Hematopoietic multipotent progenitor cell treated with erythropoietin and hydrocortisone succinate and interleukin-3 and kit ligand, for 15 days (in vitro differentiated cells): ENCODE data around the gene CELSR1.
"Not testable (repeated sequence)": the region's sequence is repeated elsewhere in the genome, so short reads cannot be mapped to it uniquely, and the experiment has no call there.

Source experiments
- DNase-seq: peaks from one replicate; pipeline ENCODE4 v3.0.0-alpha.2; 2015; ENCODE audit warnings: low spot score

The CELSR1 gene

GRCh38 chr22:46511151-46512038 lies 26.0 kb downstream of the CELSR1 start:
- no peak for DNase-seq

- no peak for DNase-seq
Measured at GRCh38 chr22:46509416-46510089, 27.9 kb downstream of the CELSR1 start.

GRCh38 chr22:46508491-46508999 lies 28.9 kb downstream of the CELSR1 start:
- DNase-seq = no peak

- DNase-seq = no peak
Measured at GRCh38 chr22:46507451-46508425, 29.7 kb downstream of the CELSR1 start.

- DNase-seq = no peak
Measured at GRCh38 chr22:46504584-46504983, 32.8 kb downstream of the CELSR1 start.

DNA sequence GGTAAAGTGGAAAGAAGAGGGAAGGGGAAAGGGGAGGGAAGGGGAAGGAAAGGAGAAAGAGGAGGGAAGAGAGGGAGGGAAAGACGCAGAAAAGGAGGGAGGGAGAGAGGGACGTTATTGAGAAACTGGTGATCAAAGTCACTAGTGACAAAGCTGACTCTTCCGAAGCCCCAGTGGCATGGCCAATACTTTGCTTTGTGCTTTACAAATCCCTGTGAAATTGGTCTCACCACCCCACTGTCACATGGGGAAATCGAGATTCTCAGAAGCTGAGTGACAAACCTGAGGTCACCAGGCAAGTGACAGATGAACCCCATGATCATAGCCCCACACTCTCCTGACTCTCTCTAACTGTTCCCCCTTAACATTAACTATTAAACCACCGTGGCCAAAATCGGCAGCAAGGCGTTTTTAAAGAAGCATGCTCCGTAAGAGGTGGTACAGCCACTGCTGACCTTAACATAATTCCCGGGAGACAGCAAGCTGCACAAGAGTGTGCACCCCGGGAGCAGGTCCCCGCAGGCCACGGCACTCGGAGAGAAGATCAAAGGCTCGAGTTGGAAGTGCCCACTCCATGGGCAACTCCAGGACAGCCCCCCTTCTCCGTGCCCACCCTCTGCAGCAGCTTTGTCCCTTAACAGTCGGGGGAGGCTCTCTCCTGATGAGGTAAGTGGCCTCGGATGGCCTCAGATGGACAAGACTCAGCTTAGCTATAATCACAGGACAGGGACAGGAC lies 34.8 kb downstream of the CELSR1 start:
- DNase-seq = no peak

GRCh38 chr22:46501701-46502100 lies 35.7 kb downstream of the CELSR1 start:
- no peak for DNase-seq

DNA sequence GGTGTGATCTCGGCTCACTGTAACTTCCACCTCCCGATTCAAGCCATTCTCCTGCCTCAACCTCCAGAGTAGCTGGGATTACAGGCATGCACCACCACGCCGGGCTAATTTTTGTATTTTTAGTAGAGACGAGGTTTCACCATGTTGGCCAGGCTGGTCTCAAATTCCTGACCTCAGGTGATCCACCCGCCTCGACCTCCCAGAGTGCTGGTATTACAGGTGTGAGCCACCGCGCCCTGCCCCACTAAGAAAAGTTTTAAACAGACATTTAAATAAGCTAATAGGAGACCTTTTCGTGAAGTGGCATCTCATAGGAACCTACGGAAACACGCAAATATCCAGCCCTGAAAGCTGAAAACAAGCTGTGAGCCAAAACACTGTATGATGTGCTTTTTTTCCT lies 36.2 kb downstream of the CELSR1 start:
- DNase-seq = not testable (repeated sequence)

DNA sequence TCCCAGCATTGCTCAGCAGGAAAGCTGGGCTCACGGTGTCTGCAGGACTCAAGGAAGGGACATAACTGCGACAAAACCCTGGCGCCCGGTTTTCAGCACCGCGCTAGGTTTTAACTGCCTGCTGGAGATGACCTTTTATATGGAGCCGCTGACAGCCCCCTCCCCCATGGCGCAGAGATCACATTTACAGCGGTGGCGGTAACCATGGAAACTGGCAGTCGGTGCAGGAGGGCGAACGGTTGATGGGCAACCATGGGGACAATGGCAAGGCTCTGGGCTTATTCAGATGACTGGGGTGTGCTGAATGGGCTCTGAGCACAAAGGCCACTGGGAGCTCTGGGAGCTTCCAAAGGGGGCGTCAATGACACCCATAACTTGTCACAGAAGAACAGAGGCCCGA lies 37.2 kb downstream of the CELSR1 start:
- DNase-seq = no peak

GRCh38 chr22:46499805-46500189 lies 37.6 kb downstream of the CELSR1 start:
- DNase-seq = no peak

GRCh38 chr22:46491946-46492345 lies 45.5 kb downstream of the CELSR1 start:
- no peak for DNase-seq

- DNase-seq = no peak
Measured at GRCh38 chr22:46490538-46490937, 46.9 kb downstream of the CELSR1 start.

DNA sequence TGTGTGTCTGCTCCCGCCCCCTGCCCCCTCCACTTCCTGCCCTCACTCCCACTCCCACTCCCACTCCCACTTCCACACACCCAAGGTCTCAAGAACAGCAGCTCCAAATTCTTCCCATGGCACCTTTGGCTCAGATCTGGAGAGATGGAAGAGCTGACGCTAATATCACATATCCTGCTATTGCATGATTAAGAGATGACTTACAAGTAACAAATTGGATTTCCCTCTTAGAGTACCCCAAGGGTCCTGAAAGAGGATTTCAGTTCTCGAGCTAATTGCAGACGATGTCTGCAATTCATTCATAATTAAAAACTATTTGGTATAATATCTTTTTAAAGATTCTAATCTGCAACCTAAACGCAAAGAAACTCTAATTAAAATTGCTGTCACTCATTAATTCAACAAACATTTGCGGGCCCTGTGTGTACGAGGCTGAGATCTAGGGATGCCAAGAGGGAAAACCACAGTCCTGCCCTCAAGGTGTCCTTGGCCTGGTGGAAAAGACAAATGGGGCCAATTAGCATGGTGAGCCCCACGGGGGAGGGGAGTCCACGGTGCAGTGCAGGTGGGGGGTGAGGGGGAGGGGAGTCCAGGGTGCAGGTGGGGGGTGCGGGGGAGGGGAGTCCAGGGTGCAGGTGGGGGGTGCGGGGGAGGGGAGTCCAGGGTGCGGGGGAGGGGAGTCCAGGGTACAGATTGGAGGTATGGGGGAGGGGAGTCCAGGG lies 50.3 kb downstream of the CELSR1 start:
- no peak for DNase-seq

DNA sequence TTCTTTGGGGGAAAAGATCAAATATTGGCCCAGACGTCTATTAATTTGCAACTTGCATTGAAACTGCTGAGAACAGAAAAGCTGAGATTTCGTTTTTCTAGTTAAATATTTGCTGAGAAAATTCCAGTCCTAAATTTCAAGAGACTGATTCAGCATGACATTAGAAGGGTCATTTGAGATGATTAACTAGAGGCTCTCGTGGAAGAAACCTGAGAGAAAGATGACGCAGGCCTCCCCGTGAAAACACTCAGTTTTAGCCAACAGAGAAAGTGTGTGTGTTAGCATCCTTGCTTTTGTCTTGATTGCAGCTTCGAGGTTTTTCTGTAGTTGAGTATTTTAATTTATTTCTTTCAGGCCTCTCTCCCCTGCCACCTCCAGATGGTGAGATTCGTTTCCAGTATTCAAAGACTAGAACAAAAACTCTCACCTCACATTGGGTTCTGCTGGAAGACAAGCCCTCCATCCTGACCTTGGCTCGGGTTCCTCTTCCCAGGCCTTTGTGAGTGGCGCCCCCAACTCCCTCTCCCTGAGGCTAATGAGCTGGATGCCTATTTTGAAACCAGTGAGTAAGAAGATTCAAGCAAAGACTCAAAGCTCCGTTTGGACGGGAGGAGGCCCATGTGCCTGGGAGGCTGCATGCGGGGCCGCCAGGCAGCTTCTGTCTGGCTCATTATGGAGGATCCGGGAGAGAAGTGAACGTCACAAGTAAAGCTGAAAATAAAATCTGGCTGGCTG lies 52.4 kb downstream of the CELSR1 start:
- DNase-seq = no peak

GRCh38 chr22:46484156-46484860 lies 53.1 kb downstream of the CELSR1 start:
- no peak for DNase-seq

DNA sequence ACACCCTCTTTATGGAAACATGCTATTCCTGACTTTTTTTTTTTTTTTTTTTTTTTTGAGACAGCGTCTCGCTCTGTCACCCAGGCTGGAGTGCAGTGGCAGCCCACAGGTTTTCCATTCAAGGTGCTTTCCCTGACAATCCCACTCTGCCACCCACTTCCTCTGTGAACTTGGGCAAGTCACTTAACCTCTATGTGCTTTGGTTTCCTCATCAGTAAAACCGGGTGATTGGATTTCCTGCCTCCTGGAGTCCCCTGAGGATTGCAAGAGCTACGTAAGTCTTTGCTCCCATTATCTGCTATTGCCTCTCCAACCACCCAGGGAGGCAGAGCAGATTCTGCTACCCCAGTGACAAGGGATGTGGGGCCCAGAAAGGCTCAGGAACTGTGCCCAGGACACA lies 54.1 kb downstream of the CELSR1 start:
- no peak for DNase-seq

DNA sequence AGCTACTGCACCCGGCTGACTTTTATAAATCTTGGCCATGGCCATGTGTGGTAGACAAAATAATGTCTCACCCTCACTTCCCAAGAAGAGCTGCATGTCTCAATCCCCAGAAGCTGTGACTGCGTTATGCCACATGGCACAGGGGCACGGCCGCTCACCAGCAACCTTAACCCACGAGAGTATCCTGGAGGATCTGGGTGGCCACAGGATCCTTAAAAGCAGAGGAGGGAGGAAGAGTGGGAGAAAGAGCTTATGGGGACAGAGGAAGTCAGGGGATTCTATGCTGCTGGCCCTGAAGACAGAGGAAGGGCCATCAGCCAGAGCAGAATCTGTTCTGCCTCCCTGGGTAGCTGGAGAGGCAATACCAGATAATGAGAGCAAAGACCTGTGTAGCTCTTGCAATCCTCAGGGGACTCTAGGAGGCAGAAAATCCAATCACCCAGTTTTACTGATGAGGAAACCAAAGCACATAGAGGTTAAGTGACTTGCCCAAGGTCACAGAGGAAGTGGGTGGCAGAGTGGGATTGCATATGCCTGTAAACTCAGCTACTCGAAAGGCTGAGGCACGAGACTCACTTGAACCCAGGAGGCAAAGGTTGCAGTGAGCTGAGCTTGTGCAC lies 55.3 kb downstream of the CELSR1 start:
- DNase-seq = no peak

- DNase-seq = no peak
Measured at GRCh38 chr22:46481386-46481785, 56.0 kb downstream of the CELSR1 start.

DNA sequence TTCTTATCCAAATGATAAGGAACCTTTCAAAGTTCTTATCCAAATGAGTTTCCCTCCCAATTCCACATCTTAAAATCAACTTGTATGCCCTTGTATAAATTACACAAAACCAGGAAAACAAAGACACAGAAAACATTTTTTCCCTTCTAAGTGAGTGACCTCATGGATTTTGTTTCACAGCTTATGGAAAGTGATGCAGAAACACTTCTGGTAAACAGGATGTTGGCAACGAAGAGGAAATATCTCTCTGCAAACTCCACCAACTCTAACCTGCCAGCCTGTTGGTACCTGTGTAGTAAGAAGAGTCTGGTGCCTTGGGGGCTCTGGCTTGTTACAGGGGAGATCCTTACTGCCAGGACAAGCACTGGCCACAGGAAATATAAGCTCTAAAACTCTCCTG lies 57.0 kb downstream of the CELSR1 start:
- DNase-seq = no peak
